Suppressor macrophage (primary cell): ENCODE results near the gene CAMK4.

ENCODE experiments used
- DNase-seq, 4 experiments: peaks; one replicate each; pipeline ENCODE4 v3.0.0-alpha.2; 2020 to 2022

The CAMK4 gene

DNA sequence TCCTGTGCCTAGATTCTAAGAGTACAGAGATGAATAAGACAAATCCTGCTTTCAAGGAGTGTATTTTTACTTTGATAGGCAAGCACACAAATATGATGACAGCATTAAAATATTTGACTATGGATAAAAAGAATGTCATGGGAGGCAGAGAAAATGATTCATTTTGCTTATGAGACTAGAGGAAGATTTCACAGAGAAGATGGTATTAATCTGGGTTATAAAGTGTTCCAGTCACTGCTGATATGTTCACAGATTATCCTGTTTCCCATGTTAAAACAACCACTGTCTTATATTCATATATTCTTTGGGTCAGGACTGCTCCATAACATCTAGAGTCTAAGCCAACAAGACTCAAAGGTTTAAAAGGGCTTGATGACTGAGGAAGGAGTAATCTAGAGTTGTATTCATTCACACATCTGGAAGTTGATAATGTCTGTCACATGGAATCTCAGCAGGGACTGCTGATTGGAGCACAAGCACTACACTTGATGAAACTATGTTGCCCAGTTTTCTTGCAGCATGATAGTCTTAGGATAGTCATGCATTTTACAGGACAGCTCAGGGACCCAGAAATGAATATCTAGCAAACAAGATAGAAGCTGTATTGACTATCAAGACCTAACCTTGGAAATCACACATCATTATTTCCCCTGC, 208.8 kb downstream of the CAMK4 start:
- no peak for DNase-seq

DNA sequence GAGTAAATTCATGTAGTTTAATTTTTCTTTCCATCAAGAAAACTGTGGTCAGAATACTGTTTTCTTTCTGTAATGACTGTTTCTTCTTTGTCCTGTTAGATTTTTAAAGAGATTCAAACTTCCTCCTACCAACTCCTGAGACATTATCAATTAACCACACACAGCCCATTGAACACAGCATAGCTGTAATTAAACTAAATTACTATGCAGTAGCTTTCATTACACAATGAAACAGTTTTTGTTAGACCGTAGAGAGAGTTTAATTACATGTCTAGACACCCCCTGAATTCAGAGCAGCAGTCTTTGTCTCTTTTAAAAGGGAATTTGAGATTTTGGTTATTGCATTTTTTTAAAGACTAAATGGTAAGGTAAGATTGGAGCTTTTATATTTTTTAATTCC, 210.6 kb downstream of the CAMK4 start:
- DNase-seq: no peak

DNA sequence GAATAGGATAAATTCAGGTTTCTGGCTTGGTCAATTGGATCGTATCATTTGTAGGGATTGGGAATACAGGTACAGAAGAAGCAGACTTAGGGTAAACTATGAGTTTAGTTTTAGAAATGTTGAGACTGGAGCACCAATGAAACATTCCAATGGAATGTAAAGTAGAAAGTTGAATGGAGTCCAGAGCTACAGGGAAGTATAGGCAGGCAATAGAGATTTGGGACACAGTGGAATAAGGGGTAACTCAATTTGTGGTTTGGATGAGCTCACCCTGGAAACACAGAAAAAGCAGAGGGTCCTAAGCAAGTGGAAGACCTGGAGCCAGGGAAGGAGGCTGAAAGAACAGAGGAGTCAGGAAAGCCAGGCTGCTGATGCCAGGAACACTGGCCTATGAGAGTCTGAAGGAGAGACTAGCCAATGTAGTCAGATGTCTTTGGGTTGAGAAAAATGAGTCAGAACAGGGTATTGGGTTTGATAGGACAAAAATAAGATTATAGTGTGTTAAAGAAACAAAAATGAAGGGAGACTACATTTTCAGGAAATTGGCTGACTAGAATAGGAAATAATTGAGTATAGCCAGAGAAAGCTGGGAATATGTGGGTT, 215.4 kb downstream of the CAMK4 start:
- no peak for DNase-seq

DNA sequence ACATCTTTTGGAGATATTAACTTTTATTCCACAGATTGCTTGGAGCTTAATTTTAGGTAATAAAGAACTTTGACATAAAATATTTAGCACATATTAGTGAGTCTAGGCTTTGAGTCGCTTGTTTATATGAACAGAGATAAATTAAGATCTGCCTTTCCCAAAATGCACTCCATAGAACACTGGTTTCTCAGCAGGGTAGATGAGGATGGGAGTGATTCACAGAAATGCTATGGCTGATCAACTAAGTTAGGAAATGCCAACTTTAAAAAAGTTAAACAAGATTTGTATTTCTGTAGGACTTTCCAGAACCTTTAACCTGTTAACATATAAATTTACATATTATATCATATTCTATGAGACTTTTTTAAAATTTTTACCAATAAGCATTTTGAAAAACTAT, 222.9 kb downstream of the CAMK4 start:
- no peak for DNase-seq

DNA sequence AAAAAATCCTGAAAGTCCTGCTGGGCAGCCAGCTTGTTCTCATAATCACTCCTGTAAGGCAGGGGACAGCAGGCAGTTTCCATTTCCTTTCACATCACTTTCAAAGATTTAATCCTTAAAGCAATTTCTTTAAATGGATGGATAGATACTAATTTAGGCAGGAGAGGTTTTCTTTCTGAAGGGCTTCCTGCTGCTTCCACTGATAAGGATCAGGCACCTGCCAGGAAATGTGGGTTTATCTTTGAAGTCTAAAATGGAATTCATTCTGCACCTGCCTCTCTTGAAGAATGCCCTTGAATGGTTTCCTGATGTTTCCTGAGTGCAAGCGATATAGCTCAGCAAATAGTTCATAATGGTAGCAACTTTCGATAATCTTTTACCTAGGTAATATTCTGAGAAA, 223.6 kb downstream of the CAMK4 start:
- no peak for DNase-seq

DNA sequence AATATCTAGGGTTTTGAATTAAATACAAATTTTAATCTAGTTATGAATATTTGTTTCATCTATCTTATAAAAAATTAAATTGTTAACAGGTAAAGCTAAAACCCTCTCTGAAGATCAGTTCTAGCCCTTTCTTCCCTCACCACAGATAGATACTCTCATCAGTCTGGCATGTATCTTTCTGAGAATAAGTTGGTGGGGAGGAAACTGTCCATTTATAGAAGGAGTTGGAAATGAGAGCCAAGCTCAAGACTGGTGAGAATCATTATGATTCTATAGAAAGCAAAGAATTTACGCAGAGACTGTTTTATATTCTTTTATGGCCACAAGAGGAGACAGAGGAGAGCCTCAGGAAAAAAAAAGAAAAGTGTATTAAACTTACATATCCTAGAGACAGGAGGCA, 229.1 kb downstream of the CAMK4 start:
- DNase-seq: no peak

DNA sequence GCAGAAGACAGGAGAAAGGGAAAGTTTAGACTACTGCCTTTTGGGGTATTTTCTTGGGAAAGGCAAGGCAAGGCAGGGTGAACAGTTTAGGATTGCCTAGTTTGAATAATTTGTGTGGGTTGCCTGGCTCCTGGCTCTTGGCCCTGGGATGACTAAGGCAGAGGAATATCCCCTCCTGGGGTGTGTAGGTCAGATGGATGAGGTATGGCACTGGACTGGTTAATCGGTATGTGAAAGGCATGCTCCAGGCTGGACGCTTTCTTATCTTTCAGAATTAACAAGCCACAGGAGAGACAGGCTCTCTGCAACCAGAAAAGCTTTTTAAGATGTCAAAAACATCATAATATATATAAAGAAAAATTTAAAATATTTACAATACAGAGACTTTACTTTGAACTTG, 229.6 kb downstream of the CAMK4 start:
- DNase-seq: no peak

DNA sequence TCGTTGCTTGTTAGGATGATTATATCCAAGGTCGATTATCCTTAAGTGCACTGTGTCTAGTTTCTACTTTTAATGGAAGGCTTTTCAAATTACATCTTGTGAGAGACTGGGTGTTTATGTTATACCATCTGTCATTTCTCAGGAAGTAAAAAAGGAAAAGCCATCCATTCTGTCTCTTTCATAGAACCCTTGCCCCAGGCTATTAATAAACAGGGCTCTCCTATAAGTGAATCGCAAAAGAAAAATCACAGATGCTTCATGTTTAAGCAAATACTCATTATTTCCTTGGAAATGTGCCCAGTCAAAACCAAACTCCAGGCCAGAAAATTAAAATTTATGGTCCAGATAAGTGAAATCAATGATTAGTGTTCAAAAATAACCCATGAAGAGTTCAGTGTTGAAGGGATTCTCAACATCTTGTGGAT, 230.0 kb downstream of the CAMK4 start:
- no peak for DNase-seq

DNA sequence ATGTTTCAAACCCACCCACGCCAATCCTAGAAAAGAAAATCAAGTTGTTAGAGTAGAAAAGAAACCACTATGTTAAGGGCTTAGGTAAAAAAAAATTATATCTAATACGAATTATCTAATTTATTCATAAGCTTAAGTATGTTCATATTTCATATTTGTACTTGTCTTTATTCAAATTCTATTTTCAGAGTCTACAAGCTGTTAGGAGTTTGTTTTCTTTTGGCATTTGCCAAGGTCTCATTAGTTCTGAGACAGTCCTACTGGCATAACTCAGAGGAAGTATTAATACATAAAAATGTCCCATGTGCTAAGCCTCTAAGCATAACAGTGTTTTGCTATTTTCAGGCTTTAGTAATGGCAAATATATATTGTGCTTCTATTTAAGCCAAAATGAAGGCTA, 230.6 kb downstream of the CAMK4 start:
- DNase-seq: no peak

DNA sequence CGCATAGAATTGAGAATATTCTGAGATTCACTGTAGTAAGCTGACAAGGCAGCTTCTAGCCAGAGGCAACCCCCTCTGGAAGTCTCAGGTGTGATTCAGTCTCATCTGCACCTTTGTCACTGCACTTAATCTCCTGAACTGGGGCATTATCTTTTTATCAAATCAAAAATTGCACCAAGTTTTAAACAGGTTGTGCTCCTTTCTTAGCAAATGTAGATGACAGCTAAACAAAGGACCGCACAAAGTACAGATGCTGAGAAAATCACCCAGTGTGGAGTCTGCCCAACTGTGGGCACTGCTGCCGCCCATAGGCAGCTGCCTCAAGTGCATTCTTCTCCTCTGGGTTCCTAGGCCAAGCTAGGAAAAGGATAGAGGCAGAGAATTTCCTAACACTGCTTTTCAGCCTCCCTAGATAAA, 237.1 kb downstream of the CAMK4 start:
- DNase-seq: peak in 2 of 4 experiments; percentile 5 to 9

DNA sequence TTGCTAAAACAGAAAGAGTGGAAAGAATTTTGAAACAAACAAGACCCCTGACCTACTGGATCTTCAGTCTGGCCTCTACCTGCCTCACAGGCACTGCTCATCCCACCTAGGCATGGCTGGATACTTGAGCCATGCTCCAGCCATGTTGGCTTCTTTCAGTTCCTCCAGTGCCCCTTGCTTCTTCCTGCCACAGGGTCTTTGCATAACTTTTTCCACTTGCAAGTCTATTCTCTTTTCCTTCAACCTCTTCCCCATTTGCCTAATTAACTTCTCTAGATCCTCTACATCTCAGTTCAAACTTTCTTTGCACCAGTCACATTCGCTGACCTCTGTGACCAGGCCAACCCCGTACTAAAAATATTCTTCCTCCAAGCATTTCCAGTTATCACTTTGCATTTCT, 237.8 kb downstream of the CAMK4 start:
- DNase-seq: peak; percentile 4 to 46 (median 36)

DNA sequence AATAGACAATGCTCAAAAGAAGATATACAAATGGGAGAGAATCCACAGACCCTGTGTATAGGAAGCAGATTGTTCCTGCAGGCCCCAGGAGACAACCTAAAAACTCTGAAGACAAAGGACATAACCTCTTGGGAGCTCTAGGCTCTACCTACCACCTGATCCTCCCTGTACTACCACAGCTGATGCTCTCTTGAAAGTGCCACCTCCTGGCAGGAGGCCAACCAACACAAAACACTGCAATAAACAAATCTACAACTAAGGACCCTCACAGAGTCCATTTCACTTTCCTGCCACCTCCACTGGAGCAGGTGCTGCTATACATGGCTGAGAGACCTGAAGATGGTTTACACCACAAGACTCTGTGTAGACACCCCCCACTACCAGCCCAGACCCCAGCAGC, 239.1 kb downstream of the CAMK4 start:
- DNase-seq: no peak

DNA sequence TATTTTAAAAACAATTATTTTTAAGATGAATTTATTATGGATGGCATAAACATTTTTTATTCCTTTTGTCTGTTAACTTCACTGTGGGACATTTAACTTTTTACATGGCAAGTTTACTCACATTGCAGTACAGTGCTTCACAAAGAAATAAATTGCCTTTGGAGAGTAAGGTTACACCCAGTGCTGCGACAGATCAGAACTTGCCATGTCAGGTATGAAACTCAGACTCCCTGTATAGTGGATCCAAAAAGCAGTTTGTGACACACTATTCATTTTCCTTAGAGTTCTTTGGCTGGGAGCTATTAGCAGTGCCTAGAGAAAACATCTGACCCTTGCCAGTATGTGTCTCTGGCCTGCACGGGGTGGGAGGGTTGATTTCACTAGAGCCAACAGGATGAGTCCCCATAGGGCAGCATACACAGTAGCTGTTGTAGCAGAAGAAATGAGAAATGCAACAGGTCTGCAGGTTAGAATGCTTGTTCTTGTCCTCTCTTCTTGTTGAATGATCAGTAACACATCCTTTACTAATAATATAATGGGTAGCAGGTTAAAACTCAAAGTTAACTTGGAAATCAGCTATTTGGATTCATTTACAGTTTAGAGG, 245.2 kb downstream of the CAMK4 start:
- DNase-seq: no peak

DNA sequence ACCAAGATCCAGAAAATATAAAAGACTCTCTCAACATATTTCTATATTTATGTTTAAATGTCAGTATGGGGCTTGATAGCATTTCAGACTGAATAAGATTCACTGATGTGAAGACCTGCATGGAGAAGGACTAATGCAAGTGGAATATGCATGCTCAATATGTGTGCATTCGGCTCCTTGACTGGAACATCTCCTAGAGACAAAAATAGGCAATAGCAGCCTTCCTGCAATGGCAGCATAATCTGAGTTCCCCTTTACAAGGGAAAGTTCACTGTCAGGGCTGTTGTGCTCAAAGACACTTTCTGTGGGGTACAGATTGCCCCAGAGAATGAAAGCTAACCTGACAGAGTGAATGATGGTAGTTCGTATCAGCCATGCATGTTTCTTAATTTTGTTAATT, 245.7 kb downstream of the CAMK4 start:
- peak; percentile 21 to 43 (median 32) for DNase-seq

DNA sequence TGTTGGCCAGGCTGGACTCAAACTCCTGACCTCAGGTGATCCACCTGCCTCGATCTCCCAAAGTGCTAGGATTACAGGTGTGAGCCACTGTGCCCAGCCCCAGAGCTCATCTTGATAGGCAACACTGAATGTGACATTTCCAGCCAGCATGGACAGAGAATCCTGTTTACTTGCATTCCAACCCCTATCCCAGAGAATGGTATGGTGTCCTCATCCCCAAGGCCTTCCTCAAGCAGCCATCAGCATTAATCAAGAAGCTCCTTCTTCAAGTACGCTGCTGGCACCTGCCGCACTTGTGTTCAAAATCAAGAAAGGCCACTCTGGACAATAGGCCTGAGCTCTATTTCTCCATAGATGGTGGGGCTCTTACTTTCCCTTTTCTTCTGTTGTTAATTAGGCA, 247.9 kb downstream of the CAMK4 start:
- DNase-seq: no peak

DNA sequence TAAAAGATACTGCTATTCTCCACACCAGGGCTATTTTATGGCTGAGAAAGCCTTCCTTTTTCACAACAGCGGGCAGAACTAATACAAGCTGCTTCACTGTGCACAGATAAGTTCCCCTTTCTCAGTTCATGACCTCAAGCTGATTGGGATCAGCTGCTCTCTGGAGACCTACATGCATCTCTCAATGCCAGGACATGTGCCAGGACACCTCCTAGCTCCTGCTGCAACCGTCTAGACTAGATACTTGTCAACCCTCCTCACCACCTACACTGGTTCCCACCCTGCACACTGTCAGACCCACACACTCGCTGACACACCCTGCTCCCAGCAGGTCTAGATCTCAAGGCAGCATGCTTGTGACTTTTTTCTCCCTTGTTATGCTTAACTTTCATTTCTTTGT, 248.4 kb downstream of the CAMK4 start:
- peak; percentile 64 to 82 (median 74) for DNase-seq

DNA sequence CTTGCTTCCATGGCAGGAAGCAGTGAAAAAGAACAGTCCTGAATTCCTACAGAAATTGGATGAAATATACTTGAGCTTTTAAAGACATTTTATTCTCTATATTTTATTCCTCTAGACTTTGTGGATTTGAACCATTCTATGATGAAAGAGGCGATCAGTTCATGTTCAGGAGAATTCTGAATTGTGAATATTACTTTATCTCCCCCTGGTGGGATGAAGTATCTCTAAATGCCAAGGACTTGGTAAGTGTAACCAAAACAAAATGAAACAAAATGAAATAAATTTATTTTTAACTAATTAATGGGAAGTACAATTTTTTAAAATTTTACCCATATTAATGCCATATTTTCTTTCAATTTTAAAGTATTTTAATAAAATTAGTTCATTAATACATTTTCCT, 254.1 kb downstream of the CAMK4 start:
- DNase-seq: no peak

DNA sequence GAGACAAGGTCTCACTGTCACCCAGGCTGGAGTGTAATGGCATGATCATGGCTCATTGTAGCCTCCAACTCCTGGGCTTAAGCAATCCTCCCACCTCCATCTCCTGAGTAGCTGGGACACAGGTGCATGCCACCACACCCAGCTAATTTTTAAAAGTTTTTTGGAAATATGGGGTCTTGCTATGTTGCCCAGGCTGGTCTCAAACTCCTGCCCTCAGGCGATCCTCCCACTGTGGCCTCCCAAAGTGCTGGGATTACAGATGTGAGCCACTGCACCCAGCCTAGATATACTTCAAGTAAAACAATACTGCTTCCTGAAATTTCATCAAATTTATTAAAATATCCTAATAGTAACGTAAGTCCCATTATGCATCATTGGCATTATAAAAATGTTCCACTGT, 254.7 kb downstream of the CAMK4 start:
- DNase-seq: no peak

DNA sequence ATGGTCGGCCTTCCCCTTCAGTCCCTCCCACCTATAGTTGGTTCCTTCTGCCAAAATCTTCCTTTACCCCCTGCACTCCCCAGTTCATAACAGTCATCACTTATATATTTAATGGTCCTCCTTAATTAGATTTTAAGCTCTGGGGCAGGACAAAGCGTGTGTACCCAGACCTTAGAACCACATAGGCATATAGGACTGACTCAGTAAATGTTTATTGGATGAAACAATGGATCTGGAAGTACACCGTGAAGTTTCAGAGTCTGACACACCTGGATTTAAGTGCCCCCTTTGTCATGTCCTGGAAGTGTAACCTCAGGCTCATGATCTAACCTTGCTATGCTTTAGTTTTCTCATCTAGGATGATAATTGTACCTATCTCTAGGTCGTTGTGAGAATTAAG, 256.2 kb downstream of the CAMK4 start:
- DNase-seq: no peak

DNA sequence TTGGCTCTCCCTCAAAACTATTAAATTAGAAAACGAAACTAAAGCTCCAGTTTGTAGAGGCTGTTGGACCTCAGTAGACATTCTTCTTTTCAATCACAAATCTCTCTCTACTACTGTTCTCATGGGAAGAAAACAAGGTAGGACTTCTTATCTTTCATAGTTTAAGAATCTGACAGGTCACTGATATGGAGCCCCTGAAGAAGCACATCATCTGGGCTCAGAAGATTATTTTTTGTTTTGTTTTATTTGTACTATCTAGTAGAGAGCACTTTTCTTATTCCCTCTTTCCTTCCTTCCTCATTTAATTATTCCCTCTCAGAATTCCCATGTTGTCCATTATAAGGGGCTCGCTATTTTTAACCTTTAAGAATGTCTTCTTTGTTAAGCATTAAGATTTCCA, 261.9 kb downstream of the CAMK4 start:
- no peak for DNase-seq

DNA sequence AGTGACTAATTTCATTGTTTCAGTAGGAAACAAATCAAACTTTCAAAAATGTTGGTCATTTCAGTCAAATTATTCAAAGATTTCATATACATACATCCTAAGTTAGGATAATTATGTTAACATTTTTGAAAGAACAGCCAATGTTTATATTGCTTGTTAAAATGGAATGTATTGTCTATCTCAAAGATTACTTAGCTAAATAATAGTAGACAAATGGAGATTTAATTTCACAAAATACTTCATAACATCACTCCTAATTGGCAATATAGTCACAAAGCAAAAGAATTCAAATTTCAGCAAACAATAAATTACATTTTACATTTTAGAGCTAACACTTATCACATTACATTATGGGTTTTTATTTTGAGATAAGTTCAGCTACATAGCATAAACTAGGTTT, 262.7 kb downstream of the CAMK4 start:
- no peak for DNase-seq

DNA sequence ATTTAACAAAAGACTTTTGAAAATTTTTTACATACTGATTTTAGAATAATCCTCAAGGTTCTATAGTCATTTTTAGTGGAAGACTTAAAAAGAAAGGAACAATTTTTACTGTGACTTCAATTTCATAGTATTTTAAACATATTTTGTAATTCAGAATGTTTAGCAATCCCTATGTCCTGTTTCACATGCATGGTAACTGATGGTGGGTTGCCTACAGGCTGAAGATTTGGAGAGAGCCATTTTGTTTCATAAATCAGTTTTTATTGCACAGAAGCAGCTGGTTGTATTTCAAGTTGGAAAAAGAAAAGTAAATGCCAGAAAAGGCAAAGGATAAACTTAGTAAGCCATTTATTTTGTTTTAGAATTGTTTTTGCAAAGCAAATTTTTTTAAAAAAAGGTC, 264.2 kb downstream of the CAMK4 start:
- peak in 2 of 4 experiments; percentile 20 to 24 for DNase-seq

DNA sequence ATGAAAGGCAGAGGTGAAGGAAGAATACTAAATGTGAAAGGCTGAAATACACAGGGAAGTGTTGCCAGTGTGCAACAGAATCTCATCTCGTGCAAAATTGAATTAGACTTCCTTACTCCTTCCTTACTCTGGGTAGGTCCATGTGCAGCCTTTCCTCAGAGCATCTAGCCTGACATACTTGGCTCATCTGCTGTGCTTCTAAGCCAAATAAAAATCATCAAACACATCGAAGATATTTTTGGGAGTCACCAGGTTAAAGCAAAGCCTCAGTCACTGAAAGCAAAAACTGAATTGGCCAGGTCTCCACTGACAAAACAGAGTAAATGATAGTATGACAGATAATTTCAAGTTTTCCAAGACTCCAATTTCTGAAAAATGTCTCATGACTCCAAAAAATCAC, 268.8 kb downstream of the CAMK4 start:
- DNase-seq: no peak

DNA sequence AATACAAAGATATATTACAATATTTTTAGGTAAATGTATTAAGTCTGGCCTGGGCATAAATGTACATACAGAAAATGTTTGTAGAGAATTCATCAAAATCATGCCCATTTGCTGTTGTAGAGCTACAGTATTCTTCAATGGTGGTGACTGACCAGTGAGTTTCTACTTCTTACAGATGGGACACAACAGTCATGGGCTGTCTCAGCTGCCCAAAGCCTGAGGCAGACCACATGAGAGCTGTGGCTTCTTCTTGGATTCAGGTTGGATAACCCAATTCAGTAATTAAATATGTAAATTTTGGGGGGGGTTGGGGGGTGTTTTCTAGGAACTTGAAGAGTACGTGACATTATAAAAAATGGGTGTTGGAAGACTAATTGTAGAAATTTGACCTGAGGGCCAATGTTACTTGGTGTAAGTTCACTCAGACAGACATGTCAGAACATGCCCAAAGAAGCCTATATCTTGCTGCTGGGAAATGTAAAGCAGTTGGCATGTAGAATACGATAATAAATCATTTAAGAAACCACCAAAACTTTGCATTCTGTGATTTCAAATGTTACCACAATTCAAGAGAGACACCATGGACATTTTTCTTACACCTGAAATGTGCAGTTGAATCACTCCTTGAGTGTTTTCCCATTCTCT, 270.3 kb downstream of the CAMK4 start:
- DNase-seq: no peak
